Caco-2 (cell line): ENCODE data around the gene NSMCE3. TPM values are rescaled to one million over a fixed set of nuclear protein-coding genes. Genes with fewer than 3 reads are reported as not detected.

Experiments used
- BruUV-seq: library from RNA; stranded (reverse); fragments of 400-500 nt; replicated peaks from 2 replicates; lab custom pipeline; 2021; lab: Mats Ljungman, UMichigan
- CTCF ChIA-PET: fragments of 300-600 bp; sonication (Branson Sonifier 250); formaldehyde crosslinking; loops from one replicate; lab custom pipeline; 2022; ENCODE audit warnings: antibody characterized with exemption; lab: Charles Lee
- POLR2A ChIA-PET: fragments of 300-600 bp; sonication (Branson Sonifier 250); formaldehyde crosslinking; loops from one replicate; lab custom pipeline; 2022; ENCODE audit warnings: antibody characterized with exemption; lab: Charles Lee
- DNase-seq, 2 experiments: peaks; one replicate each; pipeline versions ENCODE4 v3.0.0 to v3.0.0-alpha.2; 2020 to 2022
- H3K27me3 ChIP-seq: replicated peaks from 2 replicates; pipeline ENCODE4 v1.6.0; 2011; ENCODE audit warnings: low read length; ENCODE audit not compliant: control insufficient read depth, insufficient read depth
- H3K36me3 ChIP-seq: 2 replicates; pipeline ENCODE4 v1.5.1; 2011; ENCODE audit warnings: low read length; ENCODE audit not compliant: control insufficient read depth, insufficient read depth
- H3K4me1 ChIP-seq: fragments of 250-450 bp; sonication (Bioruptor Pico); 2 replicates; pipeline ENCODE4 v1.5.1; 2020; ENCODE audit warnings: mild to moderate bottlenecking
- H3K4me3 ChIP-seq: 2 replicates; pipeline ENCODE4 v1.5.1; 2011; ENCODE audit warnings: low read depth, mild to moderate bottlenecking, control low read depth, low read length
- H3K9me3 ChIP-seq: fragments of 250-450 bp; sonication (Bioruptor Pico); 2 replicates; pipeline ENCODE4 v1.5.1; 2020; ENCODE audit warnings: mild to moderate bottlenecking, moderate library complexity
- H3K27ac Mint-ChIP-seq: one replicate; pipeline ENCODE4 v1.8.0; 2022; ENCODE audit warnings: mixed read lengths; ENCODE audit not compliant: unreplicated experiment
- H3K27me3 Mint-ChIP-seq: one replicate; pipeline ENCODE4 v1.8.0; 2022; ENCODE audit warnings: mixed read lengths; ENCODE audit not compliant: insufficient read depth, unreplicated experiment
- H3K36me3 Mint-ChIP-seq: one replicate; pipeline ENCODE4 v1.8.0; 2022; ENCODE audit warnings: mild to moderate bottlenecking, mixed read lengths; ENCODE audit not compliant: insufficient read depth, unreplicated experiment
- H3K4me1 Mint-ChIP-seq: one replicate; pipeline ENCODE4 v1.8.0; 2022; ENCODE audit warnings: low read depth, mixed read lengths; ENCODE audit not compliant: unreplicated experiment
- H3K4me3 Mint-ChIP-seq: one replicate; pipeline ENCODE4 v1.8.0; 2022; ENCODE audit warnings: mild to moderate bottlenecking, moderate library complexity, mixed read lengths; ENCODE audit not compliant: unreplicated experiment
- H3K9me3 Mint-ChIP-seq: one replicate; pipeline ENCODE4 v1.8.0; 2022; ENCODE audit warnings: mixed read lengths; ENCODE audit not compliant: unreplicated experiment
- CTCF ChIP-seq, 2 experiments: fragments of 200-600 bp in 1 of 2; IDR thresholded peaks; 1 replicate in 1 of 2; 2 replicates in 1 of 2; pipeline versions ENCODE4 v1.5.1 to v1.8.0; 2011 to 2022; ENCODE audit warnings: antibody characterized with exemption in 1 of 2, control low read depth in 1 of 2, inconsistent platforms in 1 of 2, low read depth in 1 of 2, low read length in 1 of 2, mild to moderate bottlenecking in 1 of 2, moderate library complexity in 1 of 2; ENCODE audit not compliant: insufficient read depth in 1 of 2, severe bottlenecking in 1 of 2, unreplicated experiment in 1 of 2
- intact Hi-C: fragments of 100-400 bp; cut with micrococcal nuclease; formaldehyde crosslinking; loops from one replicate; pipeline ENCODE4 v1.10.0; 2022; ENCODE audit not compliant: unreplicated experiment
- total RNA-seq: library from RNA; stranded (reverse); gene quantifications from 2 replicates; pipeline ENCODE4 v1.2.3, GENCODE V29; 2022

Gene NSMCE3
- total RNA-seq, 1 experiment from 2014 or later: 7.8 TPM

GRCh38 chr15:29241207-29241606 is 28.4 kb downstream of the NSMCE3 start:
- TF ChIP-seq CTCF (IDR thresholded peaks at IDR 0.05; ENCODE audit: insufficient read depth in 1 of 2, low read depth in 1 of 2, low read length in 1 of 2, severe bottlenecking in 1 of 2, unreplicated experiment in 1 of 2): no peak
- Histone ChIP-seq H3K4me1 (no peaks in the 10 kb centered on the region), H3K36me3 (no peaks in the 10 kb centered on the region), H3K4me3 (no peak overlapping the region), H3K27me3 (no peaks in the 10 kb centered on the region), H3K9me3 (0 out of 2 replicates have a peak, but pooled peaks cover 4% of the 10 kb centered on the region)
- BruUV-seq: no TSS peak
- Mint-ChIP-seq H3K27me3 (peaks cover 3% of the 10 kb centered on the region), H3K4me3 (no peak overlapping the region), H3K4me1 (no peaks in the 10 kb centered on the region), H3K27ac (no peak overlapping the region), H3K9me3 (peaks cover 9% of the 10 kb centered on the region), H3K36me3 (no peaks in the 10 kb centered on the region)
- no peak for DNase-seq
- intact Hi-C loops: no loop called here
- POLR2A ChIA-PET: no interaction called here
- CTCF ChIA-PET: no interaction called here

- no peaks in the 10 kb centered on the region for H3K36me3 ChIP-seq
- no peak overlapping the region for H3K4me3 ChIP-seq
- no peaks in the 10 kb centered on the region for H3K4me1 ChIP-seq
- H3K9me3 Mint-ChIP-seq: peaks cover 18% of the 10 kb centered on the region
- H3K27me3 ChIP-seq: no peaks in the 10 kb centered on the region; the same call in 1 of the 2 replicates
- BruUV-seq: no TSS peak
- no peak overlapping the region for H3K4me3 Mint-ChIP-seq
- TF ChIP-seq CTCF (IDR thresholded peaks at IDR 0.05; ENCODE audit: insufficient read depth in 1 of 2, low read depth in 1 of 2, low read length in 1 of 2, severe bottlenecking in 1 of 2, unreplicated experiment in 1 of 2): no peak
- no peaks in the 10 kb centered on the region for H3K4me1 Mint-ChIP-seq
- peaks cover 3% of the 10 kb centered on the region for H3K27me3 Mint-ChIP-seq
- no peaks in the 10 kb centered on the region for H3K36me3 Mint-ChIP-seq
- ChIA-PET CTCF (no interaction called here), POLR2A (no interaction called here)
- H3K9me3 ChIP-seq: 0 out of 2 replicates have a peak, but pooled peaks cover 4% of the 10 kb centered on the region
- no peak for DNase-seq
- no peak overlapping the region for H3K27ac Mint-ChIP-seq
- intact Hi-C loops: no loop called here
Measured at GRCh38 chr15:29239395-29239794, 30.2 kb downstream of the NSMCE3 start.

- Histone ChIP-seq H3K9me3 (peaks cover 4% of the 10 kb centered on the region; the same call in 1 of the 2 replicates), H3K27me3 (no peaks in the 10 kb centered on the region; the same call in 1 of the 2 replicates), H3K4me1 (no peaks in the 10 kb centered on the region), H3K4me3 (no peak overlapping the region), H3K36me3 (no peaks in the 10 kb centered on the region)
- H3K4me1 Mint-ChIP-seq: no peaks in the 10 kb centered on the region
- no peak overlapping the region for H3K27ac Mint-ChIP-seq
- POLR2A ChIA-PET: no interaction called here
- H3K9me3 Mint-ChIP-seq: peaks cover 18% of the 10 kb centered on the region
- TF ChIP-seq CTCF (IDR thresholded peaks at IDR 0.05; ENCODE audit: insufficient read depth in 1 of 2, low read depth in 1 of 2, low read length in 1 of 2, severe bottlenecking in 1 of 2, unreplicated experiment in 1 of 2): no peak
- DNase-seq: no peak
- intact Hi-C loops: no loop called here
- H3K27me3 Mint-ChIP-seq: peaks cover 8% of the 10 kb centered on the region
- no peaks in the 10 kb centered on the region for H3K36me3 Mint-ChIP-seq
- BruUV-seq: no TSS peak
- CTCF ChIA-PET: no interaction called here
- H3K4me3 Mint-ChIP-seq: no peak overlapping the region
Measured at GRCh38 chr15:29233566-29233965, 36.1 kb downstream of the NSMCE3 start.
